Rectal smooth muscle tissue (tissue), 1 donor: ENCODE results near the gene AIF1L.
"Not testable (repeated sequence)": the region's sequence is repeated elsewhere in the genome, so short reads cannot be mapped to it uniquely, and the experiment has no call there.

Experiments used
- H3K27ac ChIP-seq: one replicate; pipeline ENCODE4 v1.7.0; 2013; ENCODE audit warnings: low read depth, low read length, inconsistent platforms
- H3K27me3 ChIP-seq: one replicate; pipeline ENCODE4 v1.7.0; 2013; ENCODE audit warnings: low read length; ENCODE audit not compliant: control insufficient read depth, insufficient read depth
- H3K36me3 ChIP-seq: one replicate; pipeline ENCODE4 v1.7.0; 2013; ENCODE audit warnings: low read length; ENCODE audit not compliant: control insufficient read depth, insufficient read depth
- H3K4me1 ChIP-seq: one replicate; pipeline ENCODE4 v1.7.0; 2013; ENCODE audit warnings: low read length; ENCODE audit not compliant: control insufficient read depth, insufficient read depth
- H3K4me3 ChIP-seq: one replicate; pipeline ENCODE4 v1.7.0; 2013; ENCODE audit warnings: low read length
- H3K9ac ChIP-seq: one replicate; pipeline ENCODE4 v1.7.0; 2013; ENCODE audit warnings: low read length

The AIF1L gene

DNA sequence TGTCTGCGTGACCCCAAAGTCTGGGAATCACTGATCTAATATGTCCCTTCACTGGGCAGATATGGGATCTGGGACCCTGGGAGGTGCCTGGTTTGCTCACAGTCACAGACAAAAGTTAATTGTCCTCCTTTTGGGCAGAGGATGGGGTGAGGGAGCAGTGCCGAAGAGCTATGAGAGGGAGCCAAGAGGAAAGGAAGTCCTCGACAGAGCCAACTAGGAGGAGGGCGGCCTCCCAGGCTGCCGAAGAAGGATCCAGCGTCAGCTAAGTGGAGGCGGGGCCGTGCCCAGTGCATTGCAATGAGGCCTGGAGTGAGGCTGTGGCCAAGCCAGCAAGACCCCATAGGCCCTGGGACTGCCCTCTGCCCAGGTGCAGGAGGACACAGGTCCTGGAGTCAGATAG, 11.4 kb downstream of the AIF1L start:
- H3K4me1 ChIP-seq: no peaks in the 10 kb centered on the region
- H3K9ac ChIP-seq: no peak overlapping the region
- H3K36me3 ChIP-seq: no peaks in the 10 kb centered on the region
- no peak overlapping the region for H3K27ac ChIP-seq
- no peak overlapping the region for H3K4me3 ChIP-seq
- no peaks in the 10 kb centered on the region for H3K27me3 ChIP-seq

DNA sequence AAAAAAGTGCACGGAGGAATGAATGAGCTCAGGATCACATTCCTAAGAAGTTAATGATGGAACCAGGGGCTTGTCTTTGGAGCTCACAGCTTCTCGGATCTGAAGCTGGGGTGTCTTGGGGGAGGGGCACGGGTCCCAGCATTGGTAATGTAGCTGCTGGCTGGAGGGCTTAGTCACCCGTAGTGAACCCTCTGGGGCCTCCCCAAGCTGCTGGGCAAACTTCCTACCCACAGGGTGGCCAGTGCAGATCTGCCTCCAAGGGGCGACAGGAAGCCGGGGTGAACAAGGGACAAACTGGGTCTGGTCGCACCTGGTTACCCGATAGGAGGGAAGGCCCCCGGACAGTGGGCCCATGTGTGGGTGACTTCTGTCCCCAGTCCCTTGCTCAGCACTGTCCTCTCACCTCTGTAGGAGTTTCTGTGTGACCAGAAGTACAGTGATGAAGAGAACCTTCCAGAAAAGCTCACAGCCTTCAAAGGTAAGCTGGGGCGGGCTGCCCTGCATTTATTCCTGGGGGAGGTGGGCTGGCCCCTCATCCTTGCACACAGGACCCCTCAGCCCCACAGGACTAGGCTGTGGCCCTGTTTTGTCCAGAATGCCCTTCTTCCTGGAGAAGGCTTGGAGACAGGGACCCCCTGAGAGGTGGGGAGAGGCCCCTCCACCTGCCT, 15.0 kb downstream of the AIF1L start:
- H3K4me3 ChIP-seq: no peak overlapping the region
- no peaks in the 10 kb centered on the region for H3K4me1 ChIP-seq
- H3K9ac ChIP-seq: no peak overlapping the region
- no peaks in the 10 kb centered on the region for H3K36me3 ChIP-seq
- no peak overlapping the region for H3K27ac ChIP-seq
- no peaks in the 10 kb centered on the region for H3K27me3 ChIP-seq

DNA sequence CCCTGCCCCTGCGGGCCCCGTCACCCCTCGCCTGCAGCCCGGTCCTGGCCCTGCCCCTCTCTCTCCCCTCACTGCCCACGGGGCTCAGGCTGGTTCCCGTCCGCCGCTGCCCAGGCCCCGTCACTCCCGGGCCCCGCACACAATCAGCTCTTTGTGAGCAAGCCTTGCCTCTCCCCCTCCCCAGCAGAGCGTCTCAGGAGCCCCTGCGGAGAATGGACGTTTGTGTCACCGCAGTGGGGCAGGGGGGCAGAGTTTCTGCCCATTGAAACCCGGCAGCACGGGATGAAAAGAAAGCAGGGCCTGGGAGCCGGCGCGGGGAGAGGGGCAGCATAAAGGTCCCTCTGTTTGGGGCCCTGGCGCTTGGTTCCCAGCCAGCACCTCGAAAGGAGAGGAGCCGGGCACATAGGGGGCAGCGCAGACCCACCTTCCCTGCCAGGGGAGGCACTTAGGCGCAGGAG, 15.6 kb downstream of the AIF1L start:
- H3K27me3 ChIP-seq: no peaks in the 10 kb centered on the region
- no peak overlapping the region for H3K9ac ChIP-seq
- no peaks in the 10 kb centered on the region for H3K4me1 ChIP-seq
- no peak overlapping the region for H3K4me3 ChIP-seq
- no peaks in the 10 kb centered on the region for H3K36me3 ChIP-seq
- H3K27ac ChIP-seq: no peak overlapping the region

DNA sequence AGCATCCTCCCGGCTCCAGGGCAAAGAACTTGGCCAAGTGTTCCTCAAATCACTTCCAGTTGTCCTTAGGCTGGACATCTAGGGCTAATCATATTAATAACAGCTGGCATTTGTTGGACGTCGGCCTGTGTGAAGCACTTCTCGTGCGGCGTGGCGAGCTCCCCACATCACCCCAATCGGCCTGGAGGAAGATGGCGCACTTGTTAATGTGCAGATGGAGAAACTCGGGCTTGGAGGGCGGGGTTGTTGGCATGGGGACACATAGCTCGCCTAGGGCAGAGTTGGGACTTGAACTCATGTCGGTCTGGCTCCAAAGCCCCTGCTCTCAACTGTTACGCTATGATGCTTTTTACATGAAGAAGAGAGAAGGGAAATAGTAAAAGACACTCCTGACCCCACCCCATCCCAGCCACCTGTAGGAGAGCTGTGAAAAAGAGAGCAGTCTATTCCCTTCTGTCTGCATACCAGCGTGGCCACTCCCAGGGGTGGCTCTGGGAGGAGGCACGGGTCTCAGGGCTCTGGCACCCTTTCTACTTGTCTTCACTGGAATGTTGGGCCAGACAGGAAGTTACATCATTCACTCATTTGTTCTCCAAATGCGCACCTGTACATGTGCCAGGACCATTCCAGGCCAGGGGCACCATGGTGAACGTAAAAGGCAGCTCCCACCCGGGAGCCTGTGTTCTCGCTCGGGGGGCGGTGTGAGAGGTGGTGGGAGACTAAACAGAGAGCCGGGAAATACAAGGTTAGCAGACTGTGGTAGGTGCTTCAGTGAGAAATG, 16.2 kb downstream of the AIF1L start:
- Histone ChIP-seq H3K4me1 (no peaks in the 10 kb centered on the region), H3K9ac (no peak overlapping the region), H3K36me3 (no peaks in the 10 kb centered on the region), H3K27ac (no peak overlapping the region), H3K27me3 (no peaks in the 10 kb centered on the region), H3K4me3 (no peak overlapping the region)

DNA sequence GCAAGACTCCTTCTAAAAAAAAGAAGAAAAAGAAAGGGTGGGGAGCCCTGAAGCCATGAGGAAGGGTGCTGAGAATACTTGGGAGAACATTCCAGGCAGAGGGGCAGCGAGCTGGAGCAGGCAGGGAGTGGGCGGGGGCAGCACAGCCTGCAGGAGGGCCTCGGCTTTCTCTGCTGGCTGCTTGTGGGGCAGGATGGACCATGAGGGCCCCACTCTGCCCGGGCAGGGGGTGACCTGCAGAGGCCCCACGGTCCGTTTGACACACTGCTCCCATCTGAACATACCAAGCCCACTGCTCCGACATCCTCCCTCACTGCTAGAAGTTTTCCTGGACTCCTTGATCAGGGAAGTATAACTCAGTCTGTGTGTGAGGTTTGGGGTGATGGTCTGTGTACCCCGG, 17.3 kb downstream of the AIF1L start:
- Histone ChIP-seq H3K27me3 (no peaks in the 10 kb centered on the region), H3K27ac (no peak overlapping the region), H3K4me1 (no peaks in the 10 kb centered on the region), H3K4me3 (no peak overlapping the region), H3K9ac (no peak overlapping the region), H3K36me3 (no peaks in the 10 kb centered on the region)

DNA sequence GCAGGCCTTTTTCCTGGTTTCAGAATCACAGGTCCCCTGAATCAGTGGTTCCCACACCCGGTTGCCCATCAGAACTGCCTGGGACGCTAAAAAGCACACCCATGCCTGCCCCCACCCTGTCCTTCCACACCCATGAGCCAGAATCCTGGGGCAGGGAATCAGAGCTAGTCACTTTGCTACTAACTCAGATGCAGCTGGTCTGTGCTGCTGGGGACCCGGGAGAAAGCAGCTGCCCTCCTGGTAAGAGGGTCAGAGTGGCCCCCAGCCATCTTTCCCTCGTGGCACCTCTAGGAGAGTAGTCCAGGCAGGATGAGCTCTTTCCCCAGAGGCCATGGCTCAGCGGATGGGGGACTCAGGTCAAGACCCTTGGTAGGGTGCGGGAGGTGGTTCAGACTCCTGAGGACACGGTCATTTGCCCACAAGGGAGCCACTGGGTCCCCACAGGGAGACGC, 17.8 kb downstream of the AIF1L start:
- Histone ChIP-seq H3K9ac (no peak overlapping the region), H3K27ac (no peak overlapping the region), H3K36me3 (no peaks in the 10 kb centered on the region), H3K4me1 (no peaks in the 10 kb centered on the region), H3K27me3 (no peaks in the 10 kb centered on the region), H3K4me3 (no peak overlapping the region)

DNA sequence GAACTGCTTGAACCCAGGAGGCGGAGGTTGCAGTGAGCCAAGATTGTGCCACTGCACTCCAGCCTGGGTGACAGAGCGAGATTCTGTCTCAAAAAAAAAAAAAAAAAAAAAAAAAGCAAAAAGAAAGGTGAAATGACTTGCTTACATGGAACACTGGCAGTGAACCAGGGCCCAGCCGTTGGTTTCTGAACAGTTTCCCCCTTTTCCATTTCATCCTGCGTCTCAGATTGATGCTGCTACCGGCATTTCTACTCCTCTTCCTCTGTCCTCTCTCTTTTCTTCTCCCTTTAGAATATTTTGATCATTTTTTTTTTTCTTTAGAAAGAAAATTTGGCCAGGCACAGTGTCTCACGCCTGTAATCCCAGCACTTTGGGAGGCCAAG, 19.0 kb downstream of the AIF1L start:
- H3K4me3 ChIP-seq, H3K27ac ChIP-seq, H3K27me3 ChIP-seq, H3K36me3 ChIP-seq, H3K9ac ChIP-seq, H3K4me1 ChIP-seq: not testable (repeated sequence)

DNA sequence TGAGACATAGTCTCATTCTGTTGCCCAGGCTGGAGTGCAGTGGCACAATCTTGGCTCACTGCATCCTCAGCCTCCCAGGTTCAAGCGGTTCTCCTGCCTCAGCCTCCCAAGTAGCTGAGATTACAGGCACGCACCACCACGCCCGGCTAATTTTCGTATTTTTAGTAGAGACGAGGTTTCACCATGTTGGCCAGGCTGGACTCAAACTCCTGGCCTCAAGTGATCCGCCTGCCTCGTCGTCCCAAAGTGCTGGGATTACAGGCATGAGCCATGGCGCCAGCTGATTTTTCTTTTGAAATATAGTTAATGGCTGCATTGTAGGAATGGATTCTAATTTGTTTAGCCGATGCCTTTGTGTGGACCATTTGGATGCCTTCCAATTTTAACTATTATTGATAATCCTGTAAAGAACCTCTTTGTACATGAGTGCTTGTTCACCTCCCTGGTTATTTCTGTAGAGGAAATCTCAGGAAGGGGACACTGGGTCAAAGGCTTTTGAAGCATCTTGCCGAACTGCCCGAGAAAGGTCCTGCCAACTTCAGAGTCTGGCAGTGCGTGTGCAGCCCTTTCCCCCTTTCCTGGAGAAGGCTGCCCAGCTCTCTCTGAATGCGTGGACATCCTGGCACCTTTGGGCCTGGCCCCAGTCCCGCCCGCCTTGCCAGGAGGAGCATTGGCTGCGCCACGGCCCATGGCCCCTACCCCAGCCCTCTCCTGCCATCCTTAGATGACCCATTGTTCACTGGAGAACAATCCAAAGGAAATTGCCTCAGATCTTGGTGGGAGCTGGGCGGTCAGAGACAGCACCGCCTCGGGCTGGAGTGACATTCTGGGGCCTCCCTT, 20.2 kb downstream of the AIF1L start:
- H3K4me1 ChIP-seq: no peaks in the 10 kb centered on the region
- H3K27me3 ChIP-seq: no peaks in the 10 kb centered on the region
- H3K4me3 ChIP-seq: no peak overlapping the region
- H3K36me3 ChIP-seq: no peaks in the 10 kb centered on the region
- no peak overlapping the region for H3K9ac ChIP-seq
- H3K27ac ChIP-seq: no peak overlapping the region

DNA sequence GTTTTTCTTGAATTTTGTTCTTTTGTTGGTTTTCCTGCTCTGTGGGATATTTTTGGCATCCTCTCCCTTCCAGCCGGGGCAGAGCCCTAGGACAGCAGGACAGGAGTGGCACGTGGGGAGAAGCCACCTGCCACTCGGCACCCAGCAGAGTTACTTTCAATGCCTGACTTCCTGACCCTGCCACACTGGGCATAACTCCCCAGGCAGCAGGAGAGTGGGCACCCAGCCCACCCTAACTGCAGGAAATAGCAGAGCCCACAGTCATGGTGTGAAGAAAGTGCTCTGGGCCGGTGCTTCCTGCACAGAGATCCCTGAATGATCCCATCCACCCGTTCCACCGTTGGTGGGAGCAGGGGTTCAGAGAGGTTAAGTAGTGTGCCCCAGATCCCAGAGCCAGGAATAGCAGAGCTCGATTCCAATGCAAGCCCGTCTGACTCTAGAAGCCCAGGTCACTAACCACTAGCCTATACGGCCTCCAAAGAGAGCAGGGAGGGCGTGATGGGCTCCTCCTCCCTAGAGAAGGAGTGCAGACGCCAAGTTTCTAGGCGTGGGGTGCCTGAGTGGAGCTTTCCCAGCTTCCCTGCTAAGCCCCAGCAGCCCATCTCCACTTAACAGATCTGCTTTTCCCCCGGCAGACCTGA, 20.9 kb downstream of the AIF1L start:
- no peaks in the 10 kb centered on the region for H3K4me1 ChIP-seq
- H3K36me3 ChIP-seq: no peaks in the 10 kb centered on the region
- no peak overlapping the region for H3K9ac ChIP-seq
- no peaks in the 10 kb centered on the region for H3K27me3 ChIP-seq
- H3K4me3 ChIP-seq: no peak overlapping the region
- H3K27ac ChIP-seq: no peak overlapping the region

DNA sequence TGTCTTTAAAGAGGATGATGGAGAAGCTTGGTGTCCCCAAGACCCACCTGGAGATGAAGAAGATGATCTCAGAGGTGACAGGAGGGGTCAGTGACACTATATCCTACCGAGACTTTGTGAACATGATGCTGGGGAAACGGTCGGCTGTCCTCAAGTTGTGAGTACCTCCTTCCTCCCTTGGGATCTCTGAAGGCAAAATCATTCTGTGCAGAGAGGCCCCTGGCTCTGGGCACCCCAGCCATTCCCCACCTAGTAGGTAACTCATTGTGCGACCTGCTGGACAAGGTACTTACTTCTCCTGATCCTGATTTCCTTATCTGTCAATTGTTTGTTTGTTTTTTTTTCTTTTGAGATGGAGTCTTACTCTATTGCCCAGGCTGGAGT, 21.4 kb downstream of the AIF1L start:
- H3K9ac ChIP-seq: no peak overlapping the region
- H3K27ac ChIP-seq: no peak overlapping the region

DNA sequence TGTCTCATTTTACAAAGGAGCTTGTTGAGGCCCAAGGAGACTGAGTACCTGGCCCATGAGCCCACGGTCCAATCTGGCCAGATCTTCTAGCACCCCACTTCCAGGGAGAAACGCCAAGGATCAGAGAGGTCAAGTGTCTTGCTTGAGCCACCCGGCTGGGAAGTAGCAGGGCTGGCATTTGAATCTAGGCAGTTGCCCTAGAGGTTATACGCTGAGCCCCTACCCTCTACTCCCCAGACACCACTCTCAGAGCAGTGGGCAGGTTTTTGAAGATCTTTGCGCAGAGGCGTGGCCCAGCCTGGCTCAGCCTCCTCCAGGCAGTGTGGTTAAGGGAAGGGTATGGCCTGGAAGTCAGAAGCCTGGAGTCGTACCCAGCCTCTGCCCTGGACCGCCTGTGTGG, 23.3 kb downstream of the AIF1L start:
- H3K9ac ChIP-seq: no peak overlapping the region
- no peaks in the 10 kb centered on the region for H3K27me3 ChIP-seq
- H3K4me3 ChIP-seq: no peak overlapping the region
- H3K4me1 ChIP-seq: no peaks in the 10 kb centered on the region
- no peaks in the 10 kb centered on the region for H3K36me3 ChIP-seq
- no peak overlapping the region for H3K27ac ChIP-seq

More for the DNA sequence above, 21.4 kb downstream of the AIF1L start:
- Histone ChIP-seq H3K36me3 (no peaks in the 10 kb centered on the region), H3K27me3 (no peaks in the 10 kb centered on the region), H3K4me3 (no peak overlapping the region), H3K4me1 (no peaks in the 10 kb centered on the region)

DNA sequence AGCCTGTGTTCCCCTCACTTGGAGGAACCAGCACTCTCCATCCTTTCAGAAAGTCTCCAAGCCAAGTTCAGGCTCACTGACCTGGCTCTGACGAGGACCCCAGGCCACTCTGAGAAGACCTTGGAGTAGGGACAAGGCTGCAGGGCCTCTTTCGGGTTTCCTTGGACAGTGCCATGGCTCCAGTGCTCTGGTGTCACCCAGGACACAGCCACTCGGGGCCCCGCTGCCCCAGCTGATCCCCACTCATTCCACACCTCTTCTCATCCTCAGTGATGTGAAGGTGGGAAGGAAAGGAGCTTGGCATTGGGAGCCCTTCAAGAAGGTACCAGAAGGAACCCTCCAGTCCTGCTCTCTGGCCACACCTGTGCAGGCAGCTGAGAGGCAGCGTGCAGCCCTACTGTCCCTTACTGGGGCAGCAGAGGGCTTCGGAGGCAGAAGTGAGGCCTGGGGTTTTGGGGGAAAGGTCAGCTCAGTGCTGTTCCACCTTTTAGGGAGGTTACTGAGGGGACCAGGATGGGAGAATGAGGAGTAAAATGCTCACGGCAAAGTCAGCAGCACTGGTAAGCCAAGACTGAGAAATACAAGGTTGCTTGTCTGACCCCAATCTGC, 24.4 kb downstream of the AIF1L start:
- Histone ChIP-seq H3K27me3 (no peaks in the 10 kb centered on the region), H3K36me3 (no peaks in the 10 kb centered on the region), H3K9ac (no peak overlapping the region), H3K27ac (no peak overlapping the region), H3K4me3 (no peak overlapping the region), H3K4me1 (no peaks in the 10 kb centered on the region)
